ENCODE results near the gene RHOH.

DNA sequence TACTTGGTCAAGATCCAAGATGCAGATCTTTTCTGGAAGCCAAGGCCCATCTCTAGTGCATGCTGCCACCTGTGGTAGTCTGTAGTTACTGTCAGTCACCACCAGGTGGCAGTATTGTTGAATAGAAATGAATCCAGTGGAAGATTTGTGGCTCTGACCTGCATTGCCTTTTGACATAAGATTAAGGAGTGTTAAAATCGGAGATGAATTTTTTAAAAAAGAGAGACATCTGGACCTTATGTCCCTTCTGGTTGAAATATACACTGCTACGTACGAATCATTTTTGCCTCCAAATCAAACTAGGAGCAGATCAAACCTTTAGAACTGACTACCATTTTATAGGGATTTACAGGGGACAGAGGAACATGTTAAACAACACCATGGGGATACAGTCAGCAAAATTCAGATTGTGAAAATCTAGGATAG is 46.9 kb upstream of the RHOH start:
- TF ChIP-seq, protein P1, sequence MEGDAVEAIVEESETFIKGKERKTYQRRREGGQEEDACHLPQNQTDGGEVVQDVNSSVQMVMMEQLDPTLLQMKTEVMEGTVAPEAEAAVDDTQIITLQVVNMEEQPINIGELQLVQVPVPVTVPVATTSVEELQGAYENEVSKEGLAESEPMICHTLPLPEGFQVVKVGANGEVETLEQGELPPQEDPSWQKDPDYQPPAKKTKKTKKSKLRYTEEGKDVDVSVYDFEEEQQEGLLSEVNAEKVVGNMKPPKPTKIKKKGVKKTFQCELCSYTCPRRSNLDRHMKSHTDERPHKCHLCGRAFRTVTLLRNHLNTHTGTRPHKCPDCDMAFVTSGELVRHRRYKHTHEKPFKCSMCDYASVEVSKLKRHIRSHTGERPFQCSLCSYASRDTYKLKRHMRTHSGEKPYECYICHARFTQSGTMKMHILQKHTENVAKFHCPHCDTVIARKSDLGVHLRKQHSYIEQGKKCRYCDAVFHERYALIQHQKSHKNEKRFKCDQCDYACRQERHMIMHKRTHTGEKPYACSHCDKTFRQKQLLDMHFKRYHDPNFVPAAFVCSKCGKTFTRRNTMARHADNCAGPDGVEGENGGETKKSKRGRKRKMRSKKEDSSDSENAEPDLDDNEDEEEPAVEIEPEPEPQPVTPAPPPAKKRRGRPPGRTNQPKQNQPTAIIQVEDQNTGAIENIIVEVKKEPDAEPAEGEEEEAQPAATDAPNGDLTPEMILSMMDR (IDR thresholded peaks at IDR 0.05; ENCODE audit: low read length), result peak; percentile 77
- TF ChIP-seq EZH2 (IDR thresholded peaks at IDR 0.05; ENCODE audit: borderline replicate concordance, low read length), result no peak
